8988T (cell line): ENCODE results near the gene COL15A1.

ENCODE experiments used
- DNase-seq: peaks from one replicate; pipeline ENCODE4 v3.0.0; 2011

COL15A1 gene

GRCh38 chr9:99019510-99020331 lies 76.0 kb downstream of the COL15A1 start:
- DNase-seq, result no peak

- no peak for DNase-seq
Measured at GRCh38 chr9:99020786-99021436, 77.2 kb downstream of the COL15A1 start.

- no peak for DNase-seq
Measured at GRCh38 chr9:99021512-99021911, 77.8 kb downstream of the COL15A1 start.

DNA sequence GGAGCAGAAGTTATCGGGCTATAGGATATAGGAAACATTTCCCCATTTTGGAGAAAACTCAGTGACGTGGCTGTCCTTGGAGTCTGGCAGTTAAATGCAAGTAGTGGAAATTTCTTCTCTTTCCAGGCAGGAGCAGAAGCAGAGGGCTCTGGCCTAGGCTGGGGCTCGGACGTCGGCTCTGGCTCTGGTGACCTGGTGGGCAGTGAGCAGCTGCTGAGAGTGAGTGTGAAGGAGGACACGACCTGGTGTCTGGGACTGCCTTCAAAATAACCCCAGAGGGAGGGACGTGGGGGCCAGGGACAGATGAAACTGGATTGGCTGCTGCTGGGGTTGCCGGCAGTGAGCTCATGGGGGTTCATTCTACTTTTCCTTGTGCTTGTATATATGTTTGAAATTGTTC lies 79.5 kb downstream of the COL15A1 start:
- DNase-seq, result no peak

DNA sequence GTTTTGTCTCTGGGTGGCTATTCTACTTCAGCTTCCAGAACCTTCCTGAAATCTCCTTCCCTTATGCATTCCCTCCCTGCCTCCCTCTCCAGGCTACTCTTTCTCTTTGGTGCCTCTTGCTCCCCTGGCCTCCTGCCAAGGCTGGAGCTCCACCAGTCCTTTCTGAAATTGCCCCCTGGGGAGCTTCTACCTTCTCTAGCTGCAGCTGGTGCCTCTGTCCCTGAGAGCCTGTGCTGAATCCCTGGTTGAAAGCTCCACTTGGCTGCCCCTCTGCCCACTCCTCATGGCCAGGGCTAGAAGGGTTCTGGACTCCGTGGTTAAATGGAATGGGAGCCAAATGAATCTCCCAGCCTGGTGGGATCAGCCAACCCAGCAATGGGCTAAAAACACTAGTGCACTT lies 80.1 kb downstream of the COL15A1 start:
- DNase-seq, result no peak

GRCh38 chr9:99024959-99025358 lies 81.3 kb downstream of the COL15A1 start:
- no peak for DNase-seq

- DNase-seq, result no peak
Measured at GRCh38 chr9:99025616-99026270, 82.0 kb downstream of the COL15A1 start.

- DNase-seq, result no peak
Measured at GRCh38 chr9:99026271-99026955, 82.7 kb downstream of the COL15A1 start.

DNA sequence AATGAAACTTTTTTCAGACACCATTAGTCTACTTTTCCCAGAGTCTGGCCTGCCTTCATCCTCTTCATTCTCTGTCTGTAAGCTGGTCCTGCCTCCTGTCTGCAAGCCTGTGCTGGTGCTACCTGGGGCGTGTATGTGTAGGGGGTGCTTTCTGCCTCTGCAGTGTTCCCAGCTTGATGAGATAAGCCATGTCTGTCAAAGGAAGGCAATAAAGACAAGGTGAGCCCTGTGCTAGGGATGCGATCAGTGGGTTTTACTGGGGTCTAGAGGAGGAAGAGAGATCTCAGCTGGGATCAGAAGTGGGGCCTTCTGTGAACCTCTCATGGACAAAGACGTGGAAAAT lies 83.2 kb downstream of the COL15A1 start:
- no peak for DNase-seq

DNA sequence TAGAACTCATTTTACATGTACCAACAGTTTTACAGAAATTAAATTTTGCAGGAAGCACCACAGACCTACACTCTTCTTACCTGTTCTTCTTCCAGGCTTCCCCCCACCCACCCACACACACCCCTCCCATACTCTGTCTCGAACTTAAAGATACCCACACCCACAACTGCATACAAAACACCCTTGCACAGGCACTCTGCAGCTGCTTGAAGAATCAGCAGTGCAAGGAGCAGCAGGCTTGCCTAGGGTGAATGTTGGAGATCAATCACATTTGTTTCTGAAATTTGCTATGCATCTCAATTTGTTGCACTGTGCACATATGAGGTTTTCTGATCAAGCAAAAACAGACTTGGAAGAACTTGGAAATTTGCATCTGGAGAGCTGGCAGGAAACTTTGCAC lies 83.7 kb downstream of the COL15A1 start:
- no peak for DNase-seq

GRCh38 chr9:99029083-99029645 lies 85.5 kb downstream of the COL15A1 start:
- no peak for DNase-seq

DNA sequence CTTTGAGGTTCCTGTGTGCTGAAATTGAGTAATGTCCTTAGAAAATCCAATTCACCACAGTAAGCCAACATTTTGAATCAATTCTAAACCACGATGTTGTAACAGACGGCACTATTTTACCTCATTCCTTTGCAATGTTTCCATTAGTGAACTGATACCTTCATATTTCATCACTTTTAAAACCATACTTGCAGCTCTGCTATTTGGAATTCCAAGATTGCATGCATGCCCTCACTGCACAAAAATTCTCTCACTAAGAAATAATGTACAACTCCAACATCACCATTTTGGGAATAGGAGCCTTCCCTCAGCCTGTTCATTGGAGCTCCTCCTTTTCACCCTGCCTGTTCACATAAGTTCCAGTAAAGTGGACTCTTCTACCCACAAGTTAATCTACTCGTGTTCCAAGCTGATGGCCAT lies 86.4 kb downstream of the COL15A1 start:
- DNase-seq, result no peak

GRCh38 chr9:99030610-99031109 lies 87.0 kb downstream of the COL15A1 start:
- DNase-seq, result no peak

DNA sequence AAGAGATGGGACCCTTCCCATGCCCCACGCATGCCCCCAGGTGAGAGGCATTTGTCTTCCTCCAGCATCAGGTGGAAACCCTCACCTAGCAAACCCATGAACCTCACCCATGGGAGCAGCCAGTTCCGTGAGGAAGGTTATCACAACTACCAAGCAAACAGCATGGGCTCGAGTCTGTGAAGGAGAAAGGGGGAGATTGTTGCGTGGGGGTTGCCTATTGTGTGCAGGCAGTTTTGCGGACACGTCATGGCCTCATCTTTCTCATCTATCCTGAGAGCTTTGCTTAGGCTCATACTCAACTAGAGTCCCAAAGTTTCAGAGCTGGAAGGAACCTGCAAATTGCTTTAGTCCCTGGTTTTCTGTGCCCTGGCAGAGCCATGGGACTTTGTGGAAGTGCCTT lies 87.6 kb downstream of the COL15A1 start:
- no peak for DNase-seq

DNA sequence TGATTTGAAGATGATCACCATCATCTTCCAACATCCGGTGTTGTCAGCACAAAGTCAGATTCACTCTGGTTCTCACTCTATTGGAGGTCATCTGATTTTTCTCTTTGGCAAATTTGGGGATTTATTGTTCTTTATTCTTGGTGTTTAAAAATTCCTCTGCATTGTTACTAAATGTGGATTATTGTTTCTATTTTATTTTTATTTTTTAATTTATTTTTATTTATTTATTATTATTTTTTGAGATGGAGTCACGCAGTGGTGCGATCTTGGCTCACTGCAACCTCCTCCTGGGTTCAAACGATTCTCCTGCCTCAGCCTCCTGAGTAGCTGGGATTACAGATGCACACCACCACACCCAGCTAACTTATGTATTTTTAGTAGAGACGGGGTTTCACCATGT lies 88.3 kb downstream of the COL15A1 start:
- DNase-seq, result no peak

DNA sequence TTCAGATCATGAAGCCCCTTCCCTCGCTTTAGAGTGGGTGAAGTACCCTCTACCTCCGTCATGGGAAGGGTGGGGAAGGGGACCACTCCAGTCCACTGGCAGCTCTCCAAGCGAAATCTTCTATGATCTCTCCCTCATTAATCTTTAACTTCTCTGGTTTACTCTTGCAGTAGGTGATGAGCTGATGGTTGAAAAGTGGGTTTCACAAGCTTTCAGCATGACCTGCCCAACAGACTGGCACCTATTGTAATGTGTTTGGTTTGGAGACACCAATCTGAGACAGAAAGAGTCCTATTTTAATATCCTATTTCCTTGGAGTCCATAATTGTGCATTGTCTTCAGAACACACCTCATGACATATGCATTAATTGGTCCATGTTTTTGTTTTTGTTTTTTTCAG lies 90.4 kb downstream of the COL15A1 start:
- no peak for DNase-seq

DNA sequence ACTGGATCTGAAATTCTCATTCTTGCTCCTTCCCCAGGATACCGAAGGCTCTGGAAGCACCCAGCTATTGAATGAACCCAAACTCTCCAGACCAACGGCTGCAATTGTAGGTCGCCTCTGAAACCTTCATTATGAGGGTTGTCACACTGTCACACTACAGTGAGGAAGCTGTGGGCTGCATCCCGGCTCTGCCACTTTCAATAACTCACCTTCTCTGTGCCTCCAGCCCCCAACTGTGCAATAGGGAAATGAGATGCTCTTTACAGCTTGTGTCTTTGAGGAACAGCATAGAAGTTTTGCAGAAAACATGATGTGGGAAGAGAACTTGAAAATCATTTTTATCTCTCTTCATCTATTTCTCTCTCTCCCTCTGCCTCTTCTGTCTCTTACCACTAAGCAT lies 91.6 kb downstream of the COL15A1 start:
- DNase-seq, result no peak

- DNase-seq, result no peak
Measured at GRCh38 chr9:99037769-99038483, 94.2 kb downstream of the COL15A1 start.

- DNase-seq, result no peak
Measured at GRCh38 chr9:99038484-99038820, 94.7 kb downstream of the COL15A1 start.

DNA sequence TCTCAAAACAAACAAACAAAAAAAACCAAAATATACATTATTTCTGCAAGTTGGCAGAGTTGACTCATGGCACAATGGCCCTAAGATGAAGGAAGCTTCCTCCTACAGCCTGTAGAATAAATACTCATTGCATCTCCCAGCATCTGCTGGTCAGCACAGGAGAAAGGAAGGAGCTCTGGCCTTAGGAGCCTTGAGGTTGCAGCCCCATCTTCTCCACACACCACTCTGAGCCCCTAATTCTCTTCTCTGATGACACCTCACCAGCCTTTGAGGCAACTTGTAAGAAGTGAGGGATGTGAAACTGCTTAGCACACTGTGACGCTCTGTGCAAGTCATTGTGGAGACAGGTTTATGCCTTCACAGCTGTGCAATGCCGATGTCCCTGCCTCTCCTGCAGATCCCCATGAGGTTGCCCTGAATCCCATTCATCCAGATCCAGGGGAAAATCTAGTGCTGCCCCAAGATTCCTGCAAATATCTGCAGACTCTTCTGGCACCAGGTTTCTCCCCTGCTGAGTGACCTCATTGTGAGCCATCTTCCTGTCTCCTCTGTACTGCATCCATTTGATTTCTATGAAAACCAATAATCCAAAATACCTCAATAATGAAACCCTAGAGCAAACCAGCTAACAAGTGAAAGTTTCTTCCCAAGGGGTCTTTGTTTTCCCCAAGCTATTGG lies 95.9 kb downstream of the COL15A1 start:
- DNase-seq, result no peak

DNA sequence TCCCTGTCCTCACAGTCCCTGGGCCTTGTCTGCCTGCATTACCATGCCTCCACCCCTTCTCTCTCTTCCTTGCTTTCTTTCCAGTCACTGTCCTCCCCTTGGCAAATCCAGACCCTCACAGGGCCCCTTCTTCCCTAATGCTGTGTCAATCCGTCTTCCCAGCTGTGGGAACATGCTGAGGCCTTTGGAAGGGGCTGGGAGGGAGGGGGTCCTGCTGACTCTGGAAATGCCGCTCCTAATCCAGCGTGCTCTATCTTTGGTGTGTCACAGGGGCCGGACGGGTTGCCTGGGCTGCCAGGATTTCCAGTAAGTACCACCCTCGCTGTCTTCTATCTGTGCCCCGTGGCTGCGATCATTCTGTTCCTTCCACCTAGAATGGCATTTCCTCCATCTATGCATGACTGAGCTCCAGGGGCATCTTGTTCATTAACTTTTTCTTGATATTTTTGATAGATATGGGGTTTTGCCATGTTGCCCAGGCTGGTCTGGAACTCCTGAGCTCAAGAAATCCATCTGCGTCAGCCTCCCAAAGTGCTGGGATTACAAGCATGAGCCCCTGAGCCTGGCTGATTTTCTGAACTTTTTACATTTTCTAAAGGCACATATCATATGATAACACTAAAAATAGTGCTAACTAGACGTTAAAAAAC lies 96.7 kb downstream of the COL15A1 start:
- no peak for DNase-seq
